ENCODE data around the gene NT5C1B. TPM values are rescaled to one million over a fixed set of nuclear protein-coding genes. Genes with fewer than 3 reads are reported as not detected.

NT5C1B gene
- total RNA-seq, 3 donors from 2014 or later, result not detected

DNA sequence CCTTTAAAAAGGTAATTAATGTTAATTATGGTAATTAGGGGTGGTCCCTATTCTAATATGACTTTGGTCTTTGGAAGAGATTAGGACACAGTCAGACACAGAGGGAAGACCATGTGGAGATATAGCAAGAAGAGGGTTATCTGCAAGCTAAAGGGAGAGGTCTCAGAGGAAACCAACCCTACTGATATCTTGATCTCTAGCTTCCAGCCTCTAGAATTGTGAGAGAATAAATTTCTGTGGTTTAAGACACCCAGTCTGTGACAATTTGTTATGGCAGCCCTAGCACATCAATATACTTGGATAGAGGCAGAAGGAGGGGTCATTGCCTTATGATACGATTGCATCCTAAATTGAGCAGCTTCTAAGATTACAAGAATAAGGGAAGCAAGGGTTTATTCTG lies 21.3 kb upstream of the NT5C1B start:
- no peaks in the 10 kb centered on the region for H3K27me3 ChIP-seq
- TF ChIP-seq, protein P1, sequence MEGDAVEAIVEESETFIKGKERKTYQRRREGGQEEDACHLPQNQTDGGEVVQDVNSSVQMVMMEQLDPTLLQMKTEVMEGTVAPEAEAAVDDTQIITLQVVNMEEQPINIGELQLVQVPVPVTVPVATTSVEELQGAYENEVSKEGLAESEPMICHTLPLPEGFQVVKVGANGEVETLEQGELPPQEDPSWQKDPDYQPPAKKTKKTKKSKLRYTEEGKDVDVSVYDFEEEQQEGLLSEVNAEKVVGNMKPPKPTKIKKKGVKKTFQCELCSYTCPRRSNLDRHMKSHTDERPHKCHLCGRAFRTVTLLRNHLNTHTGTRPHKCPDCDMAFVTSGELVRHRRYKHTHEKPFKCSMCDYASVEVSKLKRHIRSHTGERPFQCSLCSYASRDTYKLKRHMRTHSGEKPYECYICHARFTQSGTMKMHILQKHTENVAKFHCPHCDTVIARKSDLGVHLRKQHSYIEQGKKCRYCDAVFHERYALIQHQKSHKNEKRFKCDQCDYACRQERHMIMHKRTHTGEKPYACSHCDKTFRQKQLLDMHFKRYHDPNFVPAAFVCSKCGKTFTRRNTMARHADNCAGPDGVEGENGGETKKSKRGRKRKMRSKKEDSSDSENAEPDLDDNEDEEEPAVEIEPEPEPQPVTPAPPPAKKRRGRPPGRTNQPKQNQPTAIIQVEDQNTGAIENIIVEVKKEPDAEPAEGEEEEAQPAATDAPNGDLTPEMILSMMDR (IDR thresholded peaks at IDR 0.05), result no peak
- TF ChIP-seq POLR2AphosphoS5 (IDR thresholded peaks at IDR 0.05) (no peak), POLR2A (IDR thresholded peaks at IDR 0.05) (no peak)
- no peaks in the 10 kb centered on the region for H3K9me3 ChIP-seq
- H3K4me1 ChIP-seq, result no peaks in the 10 kb centered on the region
- H3K27ac ChIP-seq, result no peak overlapping the region
- H3K36me3 ChIP-seq, result no peaks in the 10 kb centered on the region
- H3K4me3 ChIP-seq, result no peak overlapping the region
- no peak for DNase-seq (ENCODE audit: low spot score in 2 of 2)
- intact Hi-C loops (cut with DNase I; ENCODE audit: low total_unique reads), result no loop called here

- DNase-seq (ENCODE audit: low spot score in 2 of 2), result no peak
- intact Hi-C loops (cut with DNase I; ENCODE audit: low total_unique reads), result no loop called here
- Histone ChIP-seq H3K4me1 (no peaks in the 10 kb centered on the region), H3K36me3 (no peaks in the 10 kb centered on the region), H3K4me3 (no peak overlapping the region), H3K27ac (no peak overlapping the region), H3K9me3 (no peaks in the 10 kb centered on the region), H3K27me3 (no peaks in the 10 kb centered on the region)
- TF ChIP-seq POLR2AphosphoS5 (IDR thresholded peaks at IDR 0.05) (no peak), POLR2A (IDR thresholded peaks at IDR 0.05) (no peak)
- TF ChIP-seq, protein P1 (IDR thresholded peaks at IDR 0.05), result no peak
Observed at GRCh38 chr2:18610090-18610489, 20.7 kb upstream of the NT5C1B start.

DNA sequence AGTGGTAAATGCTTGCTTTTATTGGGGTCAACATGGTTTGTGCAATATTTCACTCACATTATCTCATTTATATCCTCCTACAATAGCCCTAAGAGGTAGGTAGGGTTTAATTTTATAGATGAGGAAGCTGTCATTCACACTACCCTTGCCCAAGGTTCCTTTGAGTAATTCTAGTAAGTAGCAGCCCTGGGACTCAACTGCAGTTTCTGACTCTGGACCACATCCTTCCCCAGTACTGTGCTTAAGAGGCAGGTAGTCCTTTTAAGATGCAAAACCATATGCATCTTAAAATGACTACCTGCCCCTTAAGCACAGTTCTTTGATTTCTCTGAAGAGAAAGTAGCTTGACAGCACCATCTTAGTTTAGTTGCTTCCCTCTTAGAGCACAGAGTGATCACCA lies 15.7 kb upstream of the NT5C1B start:
- H3K36me3 ChIP-seq, result no peaks in the 10 kb centered on the region
- intact Hi-C loops (cut with DNase I; ENCODE audit: low total_unique reads), result no loop called here
- no peaks in the 10 kb centered on the region for H3K4me1 ChIP-seq

GRCh38 chr2:18604531-18604885 lies 15.1 kb upstream of the NT5C1B start:
- no peaks in the 10 kb centered on the region for H3K9me3 ChIP-seq
- no peak overlapping the region for H3K27ac ChIP-seq
- no peaks in the 10 kb centered on the region for H3K27me3 ChIP-seq
- no peaks in the 10 kb centered on the region for H3K36me3 ChIP-seq
- intact Hi-C loops (cut with DNase I; ENCODE audit: low total_unique reads), result no loop called here
- no peaks in the 10 kb centered on the region for H3K4me1 ChIP-seq
- TF ChIP-seq POLR2AphosphoS5 (IDR thresholded peaks at IDR 0.05) (no peak), POLR2A (IDR thresholded peaks at IDR 0.05) (no peak)
- TF ChIP-seq, protein P1 (IDR thresholded peaks at IDR 0.05), result no peak
- DNase-seq (ENCODE audit: low spot score in 2 of 2), result no peak
- no peak overlapping the region for H3K4me3 ChIP-seq

More for the DNA sequence above, 15.7 kb upstream of the NT5C1B start:
- Histone ChIP-seq H3K27ac (no peak overlapping the region), H3K9me3 (no peaks in the 10 kb centered on the region), H3K4me3 (no peak overlapping the region), H3K27me3 (no peaks in the 10 kb centered on the region)
- DNase-seq (ENCODE audit: low spot score in 2 of 2), result no peak
- TF ChIP-seq POLR2A (IDR thresholded peaks at IDR 0.05) (no peak), POLR2AphosphoS5 (IDR thresholded peaks at IDR 0.05) (no peak)
- TF ChIP-seq, protein P1 (IDR thresholded peaks at IDR 0.05), result no peak

DNA sequence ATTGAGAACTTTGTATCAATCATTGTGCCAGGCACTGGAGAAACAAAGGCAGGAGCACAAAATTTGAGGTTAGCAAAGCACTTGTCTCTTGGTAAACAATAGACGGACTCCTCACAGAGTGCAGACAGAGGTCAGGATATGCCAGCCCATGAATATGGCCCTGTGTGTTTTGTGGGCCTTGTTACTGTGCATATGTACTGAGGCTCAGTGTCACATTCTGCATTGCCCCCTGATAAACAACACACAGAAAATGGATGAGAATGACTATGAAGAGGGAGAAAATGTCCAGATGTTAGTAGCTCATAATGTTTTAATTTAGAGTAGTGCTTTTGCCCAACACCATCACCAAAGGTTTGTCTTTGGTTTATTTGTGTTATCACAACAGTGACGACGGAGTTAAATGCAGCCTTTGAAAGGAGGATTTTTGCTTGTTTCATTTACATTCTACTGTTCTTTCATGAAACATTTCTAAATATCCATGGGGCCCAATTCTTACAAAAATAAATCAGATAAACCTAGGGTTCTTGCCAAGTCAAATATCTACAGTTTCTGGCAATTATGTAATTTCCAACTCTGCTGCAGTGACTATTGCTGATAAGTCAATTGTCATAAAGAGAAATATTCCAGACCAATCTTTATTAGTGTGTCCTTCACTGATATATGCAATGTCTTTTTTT lies 14.6 kb upstream of the NT5C1B start:
- Histone ChIP-seq H3K4me1 (no peaks in the 10 kb centered on the region), H3K36me3 (no peaks in the 10 kb centered on the region), H3K4me3 (no peak overlapping the region), H3K27me3 (no peaks in the 10 kb centered on the region), H3K27ac (no peak overlapping the region), H3K9me3 (no peaks in the 10 kb centered on the region)
- DNase-seq (ENCODE audit: low spot score in 2 of 2), result no peak
- intact Hi-C loops (cut with DNase I; ENCODE audit: low total_unique reads), result no loop called here
- TF ChIP-seq POLR2AphosphoS5 (IDR thresholded peaks at IDR 0.05) (no peak), POLR2A (IDR thresholded peaks at IDR 0.05) (no peak)
- TF ChIP-seq, protein P1 (IDR thresholded peaks at IDR 0.05), result no peak
